Measurements from ENCODE around the gene DSCAM. TPM values are rescaled to one million over a fixed set of nuclear protein-coding genes. Genes with fewer than 3 reads are reported as not detected.

The DSCAM gene
- total and polyA plus RNA-seq, 2 donors (not counting 1 experiment from before 2014, with no cell fraction given), result not detected

DNA sequence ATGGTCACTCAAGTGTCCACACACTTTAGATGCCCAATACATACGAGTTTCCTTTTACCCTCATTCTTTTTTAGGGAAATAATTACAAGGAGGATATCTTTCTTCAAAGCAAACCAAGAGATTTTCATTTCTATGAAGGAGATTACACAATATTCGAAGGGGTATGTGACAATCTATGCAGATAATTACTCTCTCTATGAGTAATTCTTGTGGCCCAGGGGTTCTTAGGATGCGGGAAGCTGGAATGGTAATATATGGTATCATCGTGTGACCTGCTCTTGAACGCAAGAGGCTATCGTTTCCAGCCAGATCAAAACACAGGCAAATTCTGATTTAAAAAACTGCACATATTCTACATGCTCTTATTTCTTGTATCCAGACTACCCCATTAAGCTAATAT is 14.6 kb downstream of the DSCAM start:
- intact Hi-C loops (cut with micrococcal nuclease), result no loop called here
- no CpG with 5 or more reads among the region's 6 CpGs for WGBS (ENCODE audit: insufficient coverage)
- no peaks in the 10 kb centered on the region for H3K27me3 Mint-ChIP-seq

DNA sequence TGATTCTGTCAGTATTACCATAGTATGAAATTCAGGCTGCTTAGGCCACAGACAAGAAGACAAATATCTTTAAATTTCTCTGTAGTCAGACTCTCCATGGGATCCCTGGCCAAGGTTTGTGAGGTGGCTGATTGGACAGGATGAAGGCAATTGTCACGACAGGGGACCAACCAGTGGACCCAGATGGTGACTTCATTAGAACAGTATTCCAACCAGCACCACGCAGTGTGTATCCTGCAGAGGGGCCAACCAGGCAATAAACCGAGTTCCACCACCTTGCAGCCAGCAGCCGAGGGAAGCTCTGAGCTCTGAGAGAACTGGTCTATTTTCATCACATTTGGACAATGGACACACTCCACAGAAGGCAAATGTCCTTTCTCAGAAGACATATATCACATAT is 16.1 kb downstream of the DSCAM start:
- intact Hi-C loops (cut with micrococcal nuclease), result no loop called here
- WGBS (ENCODE audit: insufficient coverage), result 90% methylated on average over 4 of the region's 4 CpGs
- Histone ChIP-seq H3K9me3 (ENCODE audit: control extremely low read depth in 1 of 3, control insufficient read depth in 2 of 3, insufficient read depth in 1 of 3, low read length in 2 of 3) (no peaks in the 10 kb centered on the region), H3K4me1 (ENCODE audit: control insufficient read depth in 2 of 2, insufficient read depth in 2 of 2, low read length in 2 of 2) (no peaks in the 10 kb centered on the region), H2AFZ (ENCODE audit: insufficient read depth, low read depth, low read length, poor library complexity, severe bottlenecking) (no peak overlapping the region), H3K36me3 (replicated peaks in 1 of 2; ENCODE audit: control extremely low read depth in 1 of 2, control insufficient read depth in 1 of 2, extremely low read depth in 1 of 2, insufficient read depth in 2 of 2, low read length in 1 of 2) (no peaks in the 10 kb centered on the region), H3K79me2 (ENCODE audit: control insufficient read depth, insufficient read depth, low read length) (no peaks in the 10 kb centered on the region), H3K4me2 (replicated peaks; ENCODE audit: low read depth, low read length, poor library complexity, severe bottlenecking) (no peak overlapping the region), H3K27me3 (replicated peaks in 1 of 4; ENCODE audit: control extremely low read depth in 1 of 4, control insufficient read depth in 3 of 4, insufficient read depth in 4 of 4, low read length in 3 of 4) (no peaks in the 10 kb centered on the region), H3K27ac (ENCODE audit: low read length in 2 of 2) (no peak overlapping the region), H4K20me1 (ENCODE audit: control insufficient read depth, insufficient read depth, low read length, poor library complexity, severe bottlenecking) (no peaks in the 10 kb centered on the region), H3K9ac (ENCODE audit: low read length) (no peak overlapping the region), H3K4me3 (ENCODE audit: control extremely low read depth in 1 of 5, extremely low read depth in 1 of 5, insufficient read depth in 1 of 5, low read depth in 2 of 5, low read length in 4 of 5) (no peak overlapping the region)
- H3K4me3 Mint-ChIP-seq, result no peak overlapping the region
- no peak for DNase-seq
- H3K27ac Mint-ChIP-seq, result no peak overlapping the region
- no peak for ATAC-seq (ENCODE audit: low read depth)
- H3K27me3 Mint-ChIP-seq, result no peaks in the 10 kb centered on the region
- ChIA-PET POLR2A (no interaction called here), CTCF (no interaction called here)
- no peaks in the 10 kb centered on the region for H3K4me1 Mint-ChIP-seq
- TF ChIP-seq EZH2 (IDR thresholded peaks at IDR 0.05; ENCODE audit: borderline replicate concordance, insufficient read depth, low read depth, low read length, poor library complexity, severe bottlenecking), result no peak
- TF ChIP-seq, protein P1, sequence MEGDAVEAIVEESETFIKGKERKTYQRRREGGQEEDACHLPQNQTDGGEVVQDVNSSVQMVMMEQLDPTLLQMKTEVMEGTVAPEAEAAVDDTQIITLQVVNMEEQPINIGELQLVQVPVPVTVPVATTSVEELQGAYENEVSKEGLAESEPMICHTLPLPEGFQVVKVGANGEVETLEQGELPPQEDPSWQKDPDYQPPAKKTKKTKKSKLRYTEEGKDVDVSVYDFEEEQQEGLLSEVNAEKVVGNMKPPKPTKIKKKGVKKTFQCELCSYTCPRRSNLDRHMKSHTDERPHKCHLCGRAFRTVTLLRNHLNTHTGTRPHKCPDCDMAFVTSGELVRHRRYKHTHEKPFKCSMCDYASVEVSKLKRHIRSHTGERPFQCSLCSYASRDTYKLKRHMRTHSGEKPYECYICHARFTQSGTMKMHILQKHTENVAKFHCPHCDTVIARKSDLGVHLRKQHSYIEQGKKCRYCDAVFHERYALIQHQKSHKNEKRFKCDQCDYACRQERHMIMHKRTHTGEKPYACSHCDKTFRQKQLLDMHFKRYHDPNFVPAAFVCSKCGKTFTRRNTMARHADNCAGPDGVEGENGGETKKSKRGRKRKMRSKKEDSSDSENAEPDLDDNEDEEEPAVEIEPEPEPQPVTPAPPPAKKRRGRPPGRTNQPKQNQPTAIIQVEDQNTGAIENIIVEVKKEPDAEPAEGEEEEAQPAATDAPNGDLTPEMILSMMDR (IDR thresholded peaks at IDR 0.05), result no peak
- peaks cover 4% of the 10 kb centered on the region for H3K9me3 Mint-ChIP-seq (ENCODE audit: insufficient read depth)

More for the DNA sequence above, 14.6 kb downstream of the DSCAM start:
- Histone ChIP-seq H3K9me3 (ENCODE audit: control extremely low read depth in 1 of 3, control insufficient read depth in 2 of 3, insufficient read depth in 1 of 3, low read length in 2 of 3) (no peaks in the 10 kb centered on the region), H3K4me2 (replicated peaks; ENCODE audit: low read depth, low read length, poor library complexity, severe bottlenecking) (no peak overlapping the region), H3K4me3 (ENCODE audit: control extremely low read depth in 1 of 5, extremely low read depth in 1 of 5, insufficient read depth in 1 of 5, low read depth in 2 of 5, low read length in 4 of 5) (no peak overlapping the region), H2AFZ (ENCODE audit: insufficient read depth, low read depth, low read length, poor library complexity, severe bottlenecking) (no peak overlapping the region), H3K9ac (ENCODE audit: low read length) (no peak overlapping the region), H3K36me3 (replicated peaks in 1 of 2; ENCODE audit: control extremely low read depth in 1 of 2, control insufficient read depth in 1 of 2, extremely low read depth in 1 of 2, insufficient read depth in 2 of 2, low read length in 1 of 2) (no peaks in the 10 kb centered on the region), H3K27me3 (replicated peaks in 1 of 4; ENCODE audit: control extremely low read depth in 1 of 4, control insufficient read depth in 3 of 4, insufficient read depth in 4 of 4, low read length in 3 of 4) (no peaks in the 10 kb centered on the region), H3K27ac (ENCODE audit: low read length in 2 of 2) (no peak overlapping the region), H4K20me1 (ENCODE audit: control insufficient read depth, insufficient read depth, low read length, poor library complexity, severe bottlenecking) (no peaks in the 10 kb centered on the region), H3K79me2 (ENCODE audit: control insufficient read depth, insufficient read depth, low read length) (no peaks in the 10 kb centered on the region), H3K4me1 (ENCODE audit: control insufficient read depth in 2 of 2, insufficient read depth in 2 of 2, low read length in 2 of 2) (no peaks in the 10 kb centered on the region)
- DNase-seq, result no peak
- Mint-ChIP-seq H3K4me3 (no peak overlapping the region), H3K4me1 (no peaks in the 10 kb centered on the region), H3K9me3 (ENCODE audit: insufficient read depth) (no peaks in the 10 kb centered on the region), H3K27ac (no peak overlapping the region)
- CTCF ChIA-PET, result no interaction called here
- no peak for ATAC-seq (ENCODE audit: low read depth)
- POLR2A ChIA-PET, result no interaction called here
- TF ChIP-seq EZH2 (IDR thresholded peaks at IDR 0.05; ENCODE audit: borderline replicate concordance, insufficient read depth, low read depth, low read length, poor library complexity, severe bottlenecking), result no peak
- TF ChIP-seq, protein P1 (IDR thresholded peaks at IDR 0.05), result no peak
